HepG2 (cell line): Measurements from ENCODE around the gene MYLK. TPM values are rescaled to one million over a fixed set of nuclear protein-coding genes. Genes with fewer than 3 reads are reported as not detected.
A peak's percentile ranks its signal among the peaks of the same experiment; 100 is the strongest.

Source experiments
- ATRX ChIP-seq: sonication (generic); formaldehyde crosslinking; IDR thresholded peaks from 2 replicates; pipeline ENCODE4 v1.4.0; 2020; ENCODE audit warnings: missing genetic modification reagents, borderline replicate concordance
- CHD2 ChIP-seq: IDR thresholded peaks from 2 replicates; pipeline ENCODE4 v1.6.1; 2011; ENCODE audit warnings: low read depth, low read length, improper control_type of control experiment
- CTCF ChIP-seq: sonication (generic); formaldehyde crosslinking; IDR thresholded peaks from 2 replicates; pipeline ENCODE4 v1.5.0; 2020; ENCODE audit warnings: mild to moderate bottlenecking, missing genetic modification reagents, moderate library complexity
- E2F5 ChIP-seq: sonication (generic); formaldehyde crosslinking; conservative IDR thresholded peaks from 2 replicates; pipeline ENCODE4 v1.4.0; 2020; ENCODE audit warnings: missing genetic modification reagents
- GFI1 ChIP-seq: sonication (generic); formaldehyde crosslinking; IDR thresholded peaks from 2 replicates; pipeline ENCODE4 v1.5.0; 2020; ENCODE audit warnings: missing genetic modification reagents, mild to moderate bottlenecking, borderline replicate concordance
- ISX ChIP-seq: sonication (generic); formaldehyde crosslinking; conservative IDR thresholded peaks from 2 replicates; pipeline ENCODE4 v1.5.0; 2020; ENCODE audit warnings: missing genetic modification reagents
- KDM5A ChIP-seq: fragments of 200-600 bp; sonication (generic); IDR thresholded peaks from 2 replicates; pipeline ENCODE4 v1.7.0; 2018; ENCODE audit warnings: antibody characterized with exemption, mild to moderate bottlenecking, low read length, borderline replicate concordance
- KLF9 ChIP-seq: IDR thresholded peaks from 2 replicates; pipeline ENCODE4 v1.6.1; 2016; ENCODE audit warnings: low read depth
- MLX ChIP-seq: IDR thresholded peaks from 2 replicates; pipeline ENCODE4 v1.6.1; 2016
- NFKBIZ ChIP-seq: IDR thresholded peaks from 2 replicates; pipeline ENCODE4 v1.6.1; 2018; ENCODE audit warnings: missing genetic modification reagents, missing compliant biosample characterization
- NR2C2 ChIP-seq: sonication (generic); formaldehyde crosslinking; IDR thresholded peaks from 2 replicates; pipeline ENCODE4 v1.4.0; 2020; ENCODE audit warnings: missing genetic modification reagents, mild to moderate bottlenecking, moderate library complexity, borderline replicate concordance
- POGZ ChIP-seq: sonication (generic); formaldehyde crosslinking; IDR thresholded peaks from 2 replicates; pipeline ENCODE4 v1.4.0; 2020; ENCODE audit warnings: mild to moderate bottlenecking, missing genetic modification reagents
- TBL1XR1 ChIP-seq: fragments of 150-350 bp; IDR thresholded peaks from 2 replicates; pipeline ENCODE4 v1.6.1; 2014; ENCODE audit warnings: borderline replicate concordance, low read length; ENCODE audit not compliant: partially characterized antibody
- YEATS2 ChIP-seq: sonication (generic); formaldehyde crosslinking; IDR thresholded peaks from 2 replicates; pipeline ENCODE4 v1.4.0; 2020; ENCODE audit warnings: missing genetic modification reagents, borderline replicate concordance
- ZBTB7A ChIP-seq: sonication (generic); formaldehyde crosslinking; IDR thresholded peaks from 2 replicates; pipeline ENCODE4 v1.8.0; 2022; ENCODE audit warnings: mild to moderate bottlenecking, missing genetic modification reagents
- ZNF234 ChIP-seq: sonication (generic); formaldehyde crosslinking; conservative IDR thresholded peaks from 2 replicates; pipeline ENCODE4 v1.5.1; 2020; ENCODE audit warnings: mild to moderate bottlenecking, missing genetic modification reagents
- ZNF614 ChIP-seq: IDR thresholded peaks from 2 replicates; pipeline ENCODE4 v1.6.1; 2018; ENCODE audit warnings: missing biosample characterization, missing genetic modification reagents, inconsistent platforms, borderline replicate concordance
- ZNF670 ChIP-seq: sonication (generic); formaldehyde crosslinking; IDR thresholded peaks from 2 replicates; pipeline ENCODE4 v1.8.0; 2022; ENCODE audit warnings: mild to moderate bottlenecking, missing genetic modification reagents, borderline replicate concordance
- ZNF891 ChIP-seq: sonication (generic); formaldehyde crosslinking; IDR thresholded peaks from 2 replicates; pipeline ENCODE4 v1.5.0; 2020; ENCODE audit warnings: mild to moderate bottlenecking, missing genetic modification reagents
- ZSCAN30 ChIP-seq: sonication (generic); formaldehyde crosslinking; IDR thresholded peaks from 2 replicates; pipeline ENCODE4 v1.5.0; 2020; ENCODE audit warnings: mild to moderate bottlenecking, missing genetic modification reagents
- polyA plus RNA-seq, 8 experiments: library from polyadenylated mRNA; depleted of rRNA in 3 of 8; stranded (reverse) in 7 of 8; unstranded in 1 of 8; fragments of >200 nt; fragmentation: Illumina TruSeq in 4 of 8; extraction: Trizol in 4 of 8; gene quantifications; 2 replicates each; pipeline versions ENCODE4 v1.2.1 to v1.2.3, GENCODE V29; 2011 to 2016; ENCODE audit warnings: low read depth in 4 of 8, missing spikeins in 1 of 8, mixed read lengths in 1 of 8; ENCODE audit not compliant: insufficient read depth in 1 of 8
- total RNA-seq, 5 experiments: library from RNA; depleted of rRNA; stranded (reverse); fragments of >200 nt; fragmentation: Illumina TruSeq; extraction: Trizol; gene quantifications; 2 replicates each; pipeline ENCODE4 v1.2.3, GENCODE V29; 2016; ENCODE audit warnings: low read depth in 1 of 5
- TF ChIP-seq, protein P1 (sequence below): sonication (generic); formaldehyde crosslinking; IDR thresholded peaks from 2 replicates; pipeline ENCODE4 v1.4.0; 2020; ENCODE audit warnings: missing genetic modification reagents, borderline replicate concordance

MYLK gene
- total and polyA plus RNA-seq, 2 of the 13 experiments (the other 11 are each of a cell fraction or from before 2014, with no cell fraction given), result 10.6 to 34.9 TPM

- TF ChIP-seq MLX (CRISPR knock-in tag) (no peak), GFI1 (CRISPR knock-in tag) (peak; percentile 62; the same call in 1 of the 2 replicates), YEATS2 (CRISPR knock-in tag) (peak; percentile 69), KLF9 (CRISPR knock-in tag) (no peak), ZNF614 (CRISPR knock-in tag) (0 out of 2 replicates have a peak, but pooled peaks have one; percentile 44), ZNF891 (CRISPR knock-in tag) (no peak), ATRX (CRISPR knock-in tag) (no peak), ZNF234 (CRISPR knock-in tag) (no peak), POGZ (CRISPR knock-in tag) (peak; percentile 91), ISX (CRISPR knock-in tag) (no peak), KDM5A (peak; percentile 57; the same call in 1 of the 2 replicates), ZNF670 (CRISPR knock-in tag) (0 out of 2 replicates have a peak, but pooled peaks have one; percentile 60), E2F5 (CRISPR knock-in tag) (no peak), ZBTB7A (CRISPR knock-in tag) (no peak), NR2C2 (CRISPR knock-in tag) (peak; percentile 82; the same call in 1 of the 2 replicates), CHD2 (peak; percentile 40; the same call in 1 of the 2 replicates), TBL1XR1 (no peak), NFKBIZ (CRISPR knock-in tag) (peak; percentile 43; the same call in 1 of the 2 replicates), ZSCAN30 (CRISPR knock-in tag) (no peak; the same call in 1 of the 2 replicates), CTCF (CRISPR knock-in tag) (no peak)
- TF ChIP-seq, protein P1, sequence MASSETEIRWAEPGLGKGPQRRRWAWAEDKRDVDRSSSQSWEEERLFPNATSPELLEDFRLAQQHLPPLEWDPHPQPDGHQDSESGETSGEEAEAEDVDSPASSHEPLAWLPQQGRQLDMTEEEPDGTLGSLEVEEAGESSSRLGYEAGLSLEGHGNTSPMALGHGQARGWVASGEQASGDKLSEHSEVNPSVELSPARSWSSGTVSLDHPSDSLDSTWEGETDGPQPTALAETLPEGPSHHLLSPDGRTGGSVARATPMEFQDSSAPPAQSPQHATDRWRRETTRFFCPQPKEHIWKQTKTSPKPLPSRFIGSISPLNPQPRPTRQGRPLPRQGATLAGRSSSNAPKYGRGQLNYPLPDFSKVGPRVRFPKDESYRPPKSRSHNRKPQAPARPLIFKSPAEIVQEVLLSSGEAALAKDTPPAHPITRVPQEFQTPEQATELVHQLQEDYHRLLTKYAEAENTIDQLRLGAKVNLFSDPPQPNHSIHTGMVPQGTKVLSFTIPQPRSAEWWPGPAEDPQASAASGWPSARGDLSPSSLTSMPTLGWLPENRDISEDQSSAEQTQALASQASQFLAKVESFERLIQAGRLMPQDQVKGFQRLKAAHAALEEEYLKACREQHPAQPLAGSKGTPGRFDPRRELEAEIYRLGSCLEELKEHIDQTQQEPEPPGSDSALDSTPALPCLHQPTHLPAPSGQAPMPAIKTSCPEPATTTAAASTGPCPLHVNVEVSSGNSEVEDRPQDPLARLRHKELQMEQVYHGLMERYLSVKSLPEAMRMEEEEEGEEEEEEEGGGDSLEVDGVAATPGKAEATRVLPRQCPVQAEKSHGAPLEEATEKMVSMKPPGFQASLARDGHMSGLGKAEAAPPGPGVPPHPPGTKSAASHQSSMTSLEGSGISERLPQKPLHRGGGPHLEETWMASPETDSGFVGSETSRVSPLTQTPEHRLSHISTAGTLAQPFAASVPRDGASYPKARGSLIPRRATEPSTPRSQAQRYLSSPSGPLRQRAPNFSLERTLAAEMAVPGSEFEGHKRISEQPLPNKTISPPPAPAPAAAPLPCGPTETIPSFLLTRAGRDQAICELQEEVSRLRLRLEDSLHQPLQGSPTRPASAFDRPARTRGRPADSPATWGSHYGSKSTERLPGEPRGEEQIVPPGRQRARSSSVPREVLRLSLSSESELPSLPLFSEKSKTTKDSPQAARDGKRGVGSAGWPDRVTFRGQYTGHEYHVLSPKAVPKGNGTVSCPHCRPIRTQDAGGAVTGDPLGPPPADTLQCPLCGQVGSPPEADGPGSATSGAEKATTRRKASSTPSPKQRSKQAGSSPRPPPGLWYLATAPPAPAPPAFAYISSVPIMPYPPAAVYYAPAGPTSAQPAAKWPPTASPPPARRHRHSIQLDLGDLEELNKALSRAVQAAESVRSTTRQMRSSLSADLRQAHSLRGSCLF (CRISPR knock-in tag), result no peak
These were observed 298.9 kb downstream of the MYLK start, which contains the start of gene HACD2 (continued) for GRCh38 chr3:123584988-123585937.
